Mesothelial cell of epicardium (in vitro differentiated cells): ENCODE data around the gene CLIP4. TPM values are rescaled to one million over a fixed set of nuclear protein-coding genes. Genes with fewer than 3 reads are reported as not detected.
"Not testable (repeated sequence)": the region's sequence is repeated elsewhere in the genome, so short reads cannot be mapped to it uniquely, and the experiment has no call there.

ENCODE experiments used
- DNase-seq, 2 experiments: peaks; one replicate each; pipeline ENCODE4 v3.0.0; 2021; ENCODE audit warnings: low spot score in 2 of 2; ENCODE audit not compliant: unreplicated experiment in 2 of 2
- H3K27ac Mint-ChIP-seq: 2 replicates; pipeline ENCODE4 v1.8.0; 2021; ENCODE audit warnings: mixed read lengths
- H3K27me3 Mint-ChIP-seq: 2 replicates; pipeline ENCODE4 v1.8.0; 2021; ENCODE audit warnings: low read depth, mixed read lengths
- H3K36me3 Mint-ChIP-seq: 2 replicates; pipeline ENCODE4 v1.8.0; 2021; ENCODE audit warnings: mixed read lengths
- H3K4me1 Mint-ChIP-seq: 2 replicates; pipeline ENCODE4 v1.8.0; 2021; ENCODE audit warnings: mixed read lengths
- H3K4me3 Mint-ChIP-seq: 2 replicates; pipeline ENCODE4 v1.8.0; 2021; ENCODE audit warnings: mild to moderate bottlenecking, moderate library complexity, mixed read lengths
- H3K9me3 Mint-ChIP-seq: 2 replicates; pipeline ENCODE4 v1.8.0; 2021; ENCODE audit warnings: mixed read lengths
- CTCF ChIP-seq: fragments of 200-600 bp; sonication (generic); IDR thresholded peaks from one replicate; pipeline ENCODE4 v1.5.0; 2021; ENCODE audit warnings: antibody characterized with exemption; ENCODE audit not compliant: unreplicated experiment
- total RNA-seq: library from RNA; stranded (reverse); gene quantifications from 3 replicates; pipeline ENCODE4 v1.2.1, GENCODE V29; 2021

CLIP4 gene
- total RNA-seq, 1 donor from 2014 or later, result 31.7 TPM

GRCh38 chr2:29075894-29076705, 39.1 kb upstream of the CLIP4 start:
- Mint-ChIP-seq H3K27ac (no peak overlapping the region), H3K4me1 (no peaks in the 10 kb centered on the region), H3K9me3 (peaks cover 14% of the 10 kb centered on the region), H3K27me3 (no peaks in the 10 kb centered on the region), H3K4me3 (no peak overlapping the region), H3K36me3 (no peaks in the 10 kb centered on the region)
- no peak for TF ChIP-seq CTCF
- DNase-seq, result no peak

- H3K27me3 Mint-ChIP-seq, result no peaks in the 10 kb centered on the region
- H3K27ac Mint-ChIP-seq, result no peak overlapping the region
- no peak for TF ChIP-seq CTCF
- peaks cover 18% of the 10 kb centered on the region for H3K9me3 Mint-ChIP-seq
- no peak for DNase-seq
- no peaks in the 10 kb centered on the region for H3K36me3 Mint-ChIP-seq
- no peak overlapping the region for H3K4me3 Mint-ChIP-seq
- H3K4me1 Mint-ChIP-seq, result no peaks in the 10 kb centered on the region
These were observed 35.3 kb upstream of the CLIP4 start for GRCh38 chr2:29079887-29080286.

- no peak for TF ChIP-seq CTCF
- Mint-ChIP-seq H3K27me3 (no peaks in the 10 kb centered on the region), H3K27ac (no peak overlapping the region), H3K36me3 (no peaks in the 10 kb centered on the region), H3K4me1 (no peaks in the 10 kb centered on the region), H3K4me3 (no peak overlapping the region), H3K9me3 (peaks cover 18% of the 10 kb centered on the region)
- no peak for DNase-seq
These were observed 34.1 kb upstream of the CLIP4 start for GRCh38 chr2:29080886-29081743.

GRCh38 chr2:29082804-29083495, 32.3 kb upstream of the CLIP4 start:
- no peaks in the 10 kb centered on the region for H3K4me1 Mint-ChIP-seq
- DNase-seq, result no peak
- no peaks in the 10 kb centered on the region for H3K36me3 Mint-ChIP-seq
- H3K27ac Mint-ChIP-seq, result no peak overlapping the region
- peaks cover 4% of the 10 kb centered on the region for H3K27me3 Mint-ChIP-seq
- H3K9me3 Mint-ChIP-seq, result peaks cover 13% of the 10 kb centered on the region
- H3K4me3 Mint-ChIP-seq, result no peak overlapping the region
- TF ChIP-seq CTCF, result no peak

GRCh38 chr2:29084554-29084953, 30.7 kb upstream of the CLIP4 start:
- no peak for DNase-seq
- Mint-ChIP-seq H3K27ac (no peak overlapping the region), H3K4me1 (no peaks in the 10 kb centered on the region), H3K27me3 (peaks cover 5% of the 10 kb centered on the region), H3K36me3 (no peaks in the 10 kb centered on the region), H3K4me3 (no peak overlapping the region), H3K9me3 (peaks cover 10% of the 10 kb centered on the region)
- TF ChIP-seq CTCF, result no peak

GRCh38 chr2:29090311-29090710, 24.9 kb upstream of the CLIP4 start:
- not testable (repeated sequence) for H3K36me3 Mint-ChIP-seq, H3K4me1 Mint-ChIP-seq, H3K27me3 Mint-ChIP-seq, H3K27ac Mint-ChIP-seq, H3K4me3 Mint-ChIP-seq, DNase-seq, H3K9me3 Mint-ChIP-seq
